ENCODE results near the gene BOD1. TPM values are rescaled to one million over a fixed set of nuclear protein-coding genes. Genes with fewer than 3 reads are reported as not detected.

The BOD1 gene
- total and polyA plus RNA-seq, 2 of the 8 experiments (the other 6 are each of a cell fraction or from before 2014, with no cell fraction given), result 107 to 149 TPM

GRCh38 chr5:173616577-173617118 is at the start of gene BOD1 (continued):
- TF ChIP-seq CHD2 (IDR thresholded peaks at IDR 0.05; ENCODE audit: low read length) (peak; percentile 77), BACH1 (IDR thresholded peaks at IDR 0.05; ENCODE audit: low read length) (no peak), YY1 (IDR thresholded peaks at IDR 0.05; ENCODE audit: low read depth, low read length) (0 out of 2 replicates have a peak, but pooled peaks have one; percentile 48), EZH2 (IDR thresholded peaks at IDR 0.05; ENCODE audit: low read depth, low read length, severe bottlenecking) (no peak), POLR2A (IDR thresholded peaks at IDR 0.05; ENCODE audit: control extremely low read depth in 1 of 2, low read depth in 2 of 2, low read length in 2 of 2) (no peak), TCF12 (IDR thresholded peaks at IDR 0.05; ENCODE audit: low read depth, low read length) (no peak), SIX5 (IDR thresholded peaks at IDR 0.05; ENCODE audit: low read depth, low read length) (peak; percentile 99), CHD1 (IDR thresholded peaks at IDR 0.05; ENCODE audit: low read depth, low read length) (no peak), EGR1 (IDR thresholded peaks at IDR 0.05; ENCODE audit: borderline replicate concordance, low read depth, low read length) (peak; percentile 57; the same call in 1 of the 2 replicates), MAX (IDR thresholded peaks at IDR 0.05) (peak; percentile 72), CREB1 (IDR thresholded peaks at IDR 0.05) (peak; percentile 99), SP1 (IDR thresholded peaks at IDR 0.05; ENCODE audit: low read depth, low read length) (0 out of 2 replicates have a peak, but pooled peaks have one; percentile 48), SRF (IDR thresholded peaks at IDR 0.05; ENCODE audit: low read depth, low read length) (peak; percentile 81), SIN3A (conservative IDR thresholded peaks at IDR 0.05 in 1 of 2, IDR thresholded peaks at IDR 0.05 in 1 of 2; ENCODE audit: low read depth in 1 of 2, low read length in 2 of 2) (peak in 1 of 2 experiments; percentile 97; a peak in 2 of 4 replicates), SAP30 (IDR thresholded peaks at IDR 0.05; ENCODE audit: insufficient read depth, insufficient replicate concordance, low read length) (no peak), EP300 (IDR thresholded peaks at IDR 0.05; ENCODE audit: borderline replicate concordance in 1 of 2, low read depth in 2 of 2, low read length in 2 of 2) (no peak), SP2 (IDR thresholded peaks at IDR 0.05; ENCODE audit: low read length) (no peak)

Measured in H1 (cell line).